H9 (cell line): Measurements from ENCODE around the gene ACBD3. TPM values are rescaled to one million over a fixed set of nuclear protein-coding genes. Genes with fewer than 3 reads are reported as not detected.

Source experiments
- DNase-seq: peaks from one replicate; pipeline ENCODE4 v3.0.0-alpha.2; 2017
- H2AFZ ChIP-seq: one replicate; pipeline ENCODE4 v1.6.1; 2013; ENCODE audit warnings: mild to moderate bottlenecking, low read length, control low read depth, moderate library complexity
- H2AK5ac ChIP-seq: 2 replicates; pipeline ENCODE4 v1.6.1; 2013; ENCODE audit warnings: low read length, control low read depth, mixed read lengths; ENCODE audit not compliant: insufficient read length
- H2BK120ac ChIP-seq: one replicate; pipeline ENCODE4 v1.6.1; 2013; ENCODE audit warnings: low read depth, mild to moderate bottlenecking, low read length, control low read depth, inconsistent platforms; ENCODE audit not compliant: poor library complexity, severe bottlenecking
- H2BK12ac ChIP-seq: 2 replicates; pipeline ENCODE4 v1.6.1; 2013; ENCODE audit warnings: low read length, control low read depth, mixed read lengths, low read depth; ENCODE audit not compliant: insufficient read length
- H2BK15ac ChIP-seq: 2 replicates; pipeline ENCODE4 v1.6.1; 2013; ENCODE audit warnings: low read depth, low read length, control low read depth
- H2BK20ac ChIP-seq: one replicate; pipeline ENCODE4 v1.6.1; 2013; ENCODE audit warnings: low read depth, mild to moderate bottlenecking, low read length, control low read depth, inconsistent platforms; ENCODE audit not compliant: poor library complexity, severe bottlenecking
- H2BK5ac ChIP-seq: 2 replicates; pipeline ENCODE4 v1.6.1; 2013; ENCODE audit warnings: low read length, control low read depth, mixed read lengths; ENCODE audit not compliant: insufficient read length
- H3K14ac ChIP-seq: 2 replicates; pipeline ENCODE4 v1.6.1; 2013; ENCODE audit warnings: low read length, control low read depth; ENCODE audit not compliant: insufficient read depth
- H3K18ac ChIP-seq: 2 replicates; pipeline ENCODE4 v1.6.1; 2013; ENCODE audit warnings: low read depth, mild to moderate bottlenecking, mixed read lengths, low read length, control low read depth; ENCODE audit not compliant: insufficient read length
- H3K23ac ChIP-seq: 2 replicates; pipeline ENCODE4 v1.6.1; 2013; ENCODE audit warnings: low read length, control low read depth, mixed read lengths, low read depth; ENCODE audit not compliant: insufficient read length
- H3K23me2 ChIP-seq: 2 replicates; pipeline ENCODE4 v1.6.1; 2013; ENCODE audit warnings: low read depth, mild to moderate bottlenecking, mixed read lengths, low read length, control low read depth; ENCODE audit not compliant: insufficient read length, poor library complexity, severe bottlenecking
- H3K27ac ChIP-seq: 2 replicates; pipeline ENCODE4 v1.5.1; 2013; ENCODE audit warnings: low read length, control low read depth, mixed read lengths, low read depth; ENCODE audit not compliant: insufficient read length
- H3K27me3 ChIP-seq: 2 replicates; pipeline ENCODE4 v1.6.1; 2013; ENCODE audit warnings: low read length, control low read depth, inconsistent platforms; ENCODE audit not compliant: insufficient read depth
- H3K4ac ChIP-seq: 2 replicates; pipeline ENCODE4 v1.6.1; 2013; ENCODE audit warnings: low read depth, mild to moderate bottlenecking, control low read depth, inconsistent platforms, low read length, moderate library complexity
- H3K4me1 ChIP-seq: 2 replicates; pipeline ENCODE4 v1.6.1; 2013; ENCODE audit warnings: low read length, control low read depth, inconsistent platforms; ENCODE audit not compliant: insufficient read depth
- H3K4me2 ChIP-seq: 2 replicates; pipeline ENCODE4 v1.6.1; 2013; ENCODE audit warnings: low read length, control low read depth, mixed read lengths; ENCODE audit not compliant: insufficient read length, insufficient read depth
- H3K56ac ChIP-seq: 2 replicates; pipeline ENCODE4 v1.6.1; 2013; ENCODE audit warnings: low read depth, mild to moderate bottlenecking, mixed read lengths, low read length, control low read depth; ENCODE audit not compliant: insufficient read length
- H3K79me1 ChIP-seq: 2 replicates; pipeline ENCODE4 v1.6.1; 2013; ENCODE audit warnings: low read depth, mild to moderate bottlenecking, moderate library complexity, low read length, control low read depth, inconsistent platforms; ENCODE audit not compliant: insufficient read depth, poor library complexity, severe bottlenecking
- H3K79me2 ChIP-seq: 2 replicates; pipeline ENCODE4 v1.6.1; 2013; ENCODE audit warnings: low read length, control low read depth, inconsistent platforms; ENCODE audit not compliant: insufficient read depth
- H3K9ac ChIP-seq: 2 replicates; pipeline ENCODE4 v1.6.1; 2013; ENCODE audit warnings: low read length, control low read depth, mixed read lengths; ENCODE audit not compliant: insufficient read length; ENCODE audit errors: extremely low read depth
- H3K9me3 ChIP-seq: one replicate; pipeline ENCODE4 v1.6.1; 2013; ENCODE audit warnings: low read depth, low read length, inconsistent platforms; ENCODE audit not compliant: control insufficient read depth
- H3T11ph ChIP-seq: one replicate; pipeline ENCODE4 v1.6.1; 2013; ENCODE audit warnings: mild to moderate bottlenecking, low read length, control low read depth, inconsistent platforms
- H4K20me1 ChIP-seq: one replicate; pipeline ENCODE4 v1.6.1; 2013; ENCODE audit not compliant: control insufficient read depth, insufficient read length, insufficient read depth
- H4K5ac ChIP-seq: 2 replicates; pipeline ENCODE4 v1.6.1; 2013; ENCODE audit warnings: low read depth, mild to moderate bottlenecking, mixed read lengths, low read length, control low read depth; ENCODE audit not compliant: insufficient read length
- H4K8ac ChIP-seq: replicated peaks from 2 replicates; pipeline ENCODE4 v1.6.1; 2013; ENCODE audit warnings: low read length, control low read depth, mixed read lengths, low read depth; ENCODE audit not compliant: insufficient read length
- H4K91ac ChIP-seq: 2 replicates; pipeline ENCODE4 v1.6.1; 2013; ENCODE audit warnings: low read depth, mild to moderate bottlenecking, moderate library complexity, mixed read lengths, low read length, control low read depth; ENCODE audit not compliant: insufficient read length
- H3K27ac Mint-ChIP-seq, 3 experiments: 2 replicates in 2 of 3; 3 replicates in 1 of 3; pipeline ENCODE4 v1.8.0; 2020 to 2021; ENCODE audit warnings: mixed read lengths in 3 of 3, mild to moderate bottlenecking in 1 of 3, moderate library complexity in 1 of 3
- H3K27me3 Mint-ChIP-seq: 2 replicates; pipeline ENCODE4 v1.8.0; 2021; ENCODE audit warnings: low read depth, mild to moderate bottlenecking, moderate library complexity, mixed read lengths
- H3K36me3 Mint-ChIP-seq, 3 experiments: 2 replicates in 2 of 3; 3 replicates in 1 of 3; pipeline ENCODE4 v1.8.0; 2020 to 2021; ENCODE audit warnings: low read depth in 3 of 3, mixed read lengths in 3 of 3; ENCODE audit not compliant: insufficient read depth in 1 of 3
- H3K4me1 Mint-ChIP-seq, 2 experiments: 2 replicates each; pipeline ENCODE4 v1.8.0; 2020; ENCODE audit warnings: mixed read lengths in 2 of 2
- H3K4me3 Mint-ChIP-seq, 2 experiments: 2 replicates in 1 of 2; 3 replicates in 1 of 2; pipeline ENCODE4 v1.8.0; 2020 to 2021; ENCODE audit warnings: mild to moderate bottlenecking in 2 of 2, mixed read lengths in 2 of 2, moderate library complexity in 1 of 2
- H3K9me3 Mint-ChIP-seq, 2 experiments: 2 replicates in 1 of 2; 3 replicates in 1 of 2; pipeline ENCODE4 v1.8.0; 2020; ENCODE audit warnings: mild to moderate bottlenecking in 2 of 2, mixed read lengths in 2 of 2, moderate library complexity in 1 of 2
- WGBS: extraction: QIAGEN DNeasy Blood & Tissue Kit; methylation state at CpG from one replicate; pipeline ENCODE4 v1.1.7; 2013; ENCODE audit warnings: missing lambda C conversion rate, low lambda C conversion rate, mixed read lengths; ENCODE audit not compliant: insufficient read length; ENCODE audit errors: extremely low coverage; 5-methylcytosine and 5-hydroxymethylcytosine counted together
- total RNA-seq: library from RNA; stranded (reverse); gene quantifications from 2 replicates; pipeline ENCODE4 v1.2.1, GENCODE V29; 2021
- TF ChIP-seq, protein P1 (sequence below): fragments of 200-600 bp; sonication (generic); conservative IDR thresholded peaks from 3 replicates; pipeline ENCODE4 v1.8.0; 2021; ENCODE audit warnings: antibody characterized with exemption, mild to moderate bottlenecking

The ACBD3 gene
- total RNA-seq, 1 experiment from 2014 or later = 30.8 TPM

DNA sequence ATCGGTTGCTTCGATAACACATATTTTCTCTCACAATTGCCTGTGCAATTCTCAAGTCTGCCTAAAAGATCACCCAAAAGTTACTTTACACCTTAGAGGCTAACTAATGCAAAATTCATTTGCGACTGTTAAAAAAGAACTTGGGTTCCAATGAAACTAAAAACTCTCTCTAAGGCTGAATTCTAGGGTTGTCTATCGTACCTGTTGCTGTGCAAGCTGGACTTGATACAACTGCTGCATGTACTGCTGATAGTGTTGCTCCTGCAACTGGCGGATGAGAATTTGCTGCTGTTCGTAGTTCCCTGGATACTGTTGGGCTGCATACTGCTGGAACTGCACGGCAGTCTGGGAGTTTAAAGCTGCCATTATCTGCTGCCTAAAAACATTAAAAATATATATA, 27.6 kb downstream of the ACBD3 start:
- H3K27ac Mint-ChIP-seq = no peak overlapping the region
- Histone ChIP-seq H3K79me2 (no peaks in the 10 kb centered on the region), H2AK5ac (no peak overlapping the region), H3K79me1 (peaks cover 3% of the 10 kb centered on the region), H3K27me3 (no peaks in the 10 kb centered on the region), H3T11ph (no peak overlapping the region), H3K4me2 (no peak overlapping the region), H4K8ac (no peak overlapping the region), H2AFZ (no peak overlapping the region), H2BK15ac (no peak overlapping the region), H3K9me3 (no peaks in the 10 kb centered on the region), H3K9ac (no peak overlapping the region), H3K27ac (no peak overlapping the region), H3K4ac (no peak overlapping the region), H3K56ac (no peak overlapping the region), H4K20me1 (no peaks in the 10 kb centered on the region), H3K23me2 (no peaks in the 10 kb centered on the region), H2BK5ac (no peak overlapping the region), H3K23ac (no peak overlapping the region), H4K91ac (no peak overlapping the region), H3K4me1 (no peaks in the 10 kb centered on the region), H3K18ac (no peak overlapping the region), H3K14ac (no peak overlapping the region), H2BK120ac (no peak overlapping the region), H2BK20ac (no peak overlapping the region), H2BK12ac (no peak overlapping the region), H4K5ac (no peak overlapping the region)
- no peaks in the 10 kb centered on the region for H3K27me3 Mint-ChIP-seq
- TF ChIP-seq, protein P1, sequence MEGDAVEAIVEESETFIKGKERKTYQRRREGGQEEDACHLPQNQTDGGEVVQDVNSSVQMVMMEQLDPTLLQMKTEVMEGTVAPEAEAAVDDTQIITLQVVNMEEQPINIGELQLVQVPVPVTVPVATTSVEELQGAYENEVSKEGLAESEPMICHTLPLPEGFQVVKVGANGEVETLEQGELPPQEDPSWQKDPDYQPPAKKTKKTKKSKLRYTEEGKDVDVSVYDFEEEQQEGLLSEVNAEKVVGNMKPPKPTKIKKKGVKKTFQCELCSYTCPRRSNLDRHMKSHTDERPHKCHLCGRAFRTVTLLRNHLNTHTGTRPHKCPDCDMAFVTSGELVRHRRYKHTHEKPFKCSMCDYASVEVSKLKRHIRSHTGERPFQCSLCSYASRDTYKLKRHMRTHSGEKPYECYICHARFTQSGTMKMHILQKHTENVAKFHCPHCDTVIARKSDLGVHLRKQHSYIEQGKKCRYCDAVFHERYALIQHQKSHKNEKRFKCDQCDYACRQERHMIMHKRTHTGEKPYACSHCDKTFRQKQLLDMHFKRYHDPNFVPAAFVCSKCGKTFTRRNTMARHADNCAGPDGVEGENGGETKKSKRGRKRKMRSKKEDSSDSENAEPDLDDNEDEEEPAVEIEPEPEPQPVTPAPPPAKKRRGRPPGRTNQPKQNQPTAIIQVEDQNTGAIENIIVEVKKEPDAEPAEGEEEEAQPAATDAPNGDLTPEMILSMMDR = no peak
- H3K9me3 Mint-ChIP-seq = no peaks in the 10 kb centered on the region
- peaks cover 32 to 74% (median 66%) of the 10 kb centered on the region in 3 experiments; a peak in 6 of 7 replicates for H3K36me3 Mint-ChIP-seq
- WGBS = 100% methylated on average over 2 of the region's 7 CpGs
- H3K4me3 Mint-ChIP-seq = no peak overlapping the region
- DNase-seq = no peak
- no peaks in the 10 kb centered on the region for H3K4me1 Mint-ChIP-seq
